ENCODE data around the gene ATP6V1G2. TPM values are rescaled to one million over a fixed set of nuclear protein-coding genes. Genes with fewer than 3 reads are reported as not detected.
A peak's percentile ranks its signal among the peaks of the same experiment; 100 is the strongest.

Gene ATP6V1G2
- total RNA-seq, 1 donor from 2014 or later = 6.8 TPM

DNA sequence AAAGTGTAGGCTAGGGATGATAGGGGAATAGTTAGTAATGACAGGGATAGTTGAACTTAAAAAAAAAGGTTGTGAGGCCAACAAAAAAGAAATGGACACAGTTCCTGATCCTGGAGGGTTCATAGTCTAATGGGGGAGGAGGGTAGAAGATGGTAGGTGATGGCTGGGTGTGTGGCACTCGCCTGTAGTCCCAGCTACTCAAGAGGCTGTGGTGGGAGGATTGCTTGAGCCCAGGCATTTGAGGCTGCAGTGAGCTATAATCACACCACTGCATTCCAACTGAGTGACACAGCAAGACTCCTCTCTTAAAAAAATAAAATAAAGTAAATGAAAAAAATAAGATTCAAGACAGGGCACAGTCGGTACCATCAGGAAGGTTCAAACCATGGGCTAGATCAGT is 50.8 kb downstream of the ATP6V1G2 start:
- H3F3A ChIP-seq (ENCODE audit: low read depth) = peaks cover 23% of the 10 kb centered on the region
- no peak overlapping the region for H3K4me3 ChIP-seq
- no peak overlapping the region for H3K9ac ChIP-seq
- H3K27me3 ChIP-seq = peaks cover 72% of the 10 kb centered on the region
- no peak for DNase-seq (ENCODE audit: low spot score)
- H2AFZ ChIP-seq (replicated peaks) = no peak overlapping the region
- no peaks in the 10 kb centered on the region for H3K4me1 ChIP-seq
- H3K9me3 ChIP-seq (ENCODE audit: low read depth) = no peaks in the 10 kb centered on the region
- Mint-ChIP-seq H3K9me3 (no peaks in the 10 kb centered on the region), H3K36me3 (no peaks in the 10 kb centered on the region), H3K4me1 (peaks cover 36% of the 10 kb centered on the region), H3K4me3 (peak overlapping the region; percentile 52), H3K27me3 (ENCODE audit: insufficient read depth, low read depth) (peaks cover 72% of the 10 kb centered on the region), H3K27ac (no peak overlapping the region)
- H3K27ac ChIP-seq = no peak overlapping the region
- no peaks in the 10 kb centered on the region for H3K79me2 ChIP-seq (ENCODE audit: low read depth)
- H4K20me1 ChIP-seq (ENCODE audit: low read depth) = no peaks in the 10 kb centered on the region
- TF ChIP-seq EZH2phosphoT487 (IDR thresholded peaks at IDR 0.05) = no peak
- no peak for TF ChIP-seq EZH2 (IDR thresholded peaks at IDR 0.05)
- TF ChIP-seq, protein P1, sequence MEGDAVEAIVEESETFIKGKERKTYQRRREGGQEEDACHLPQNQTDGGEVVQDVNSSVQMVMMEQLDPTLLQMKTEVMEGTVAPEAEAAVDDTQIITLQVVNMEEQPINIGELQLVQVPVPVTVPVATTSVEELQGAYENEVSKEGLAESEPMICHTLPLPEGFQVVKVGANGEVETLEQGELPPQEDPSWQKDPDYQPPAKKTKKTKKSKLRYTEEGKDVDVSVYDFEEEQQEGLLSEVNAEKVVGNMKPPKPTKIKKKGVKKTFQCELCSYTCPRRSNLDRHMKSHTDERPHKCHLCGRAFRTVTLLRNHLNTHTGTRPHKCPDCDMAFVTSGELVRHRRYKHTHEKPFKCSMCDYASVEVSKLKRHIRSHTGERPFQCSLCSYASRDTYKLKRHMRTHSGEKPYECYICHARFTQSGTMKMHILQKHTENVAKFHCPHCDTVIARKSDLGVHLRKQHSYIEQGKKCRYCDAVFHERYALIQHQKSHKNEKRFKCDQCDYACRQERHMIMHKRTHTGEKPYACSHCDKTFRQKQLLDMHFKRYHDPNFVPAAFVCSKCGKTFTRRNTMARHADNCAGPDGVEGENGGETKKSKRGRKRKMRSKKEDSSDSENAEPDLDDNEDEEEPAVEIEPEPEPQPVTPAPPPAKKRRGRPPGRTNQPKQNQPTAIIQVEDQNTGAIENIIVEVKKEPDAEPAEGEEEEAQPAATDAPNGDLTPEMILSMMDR (IDR thresholded peaks at IDR 0.05) = no peak
- no peaks in the 10 kb centered on the region for H3K36me3 ChIP-seq
- no peak overlapping the region for H3K4me2 ChIP-seq

Small RNA genes within 50 kb of the gene (small RNA-seq; reads per million reads assigned to genes)
- gene AL663061.1 (not detected), gene RF00019 (not detected), gene SNORD117 (417 reads per million, percentile 99 among the genes with 10 or more reads in this experiment), gene SNORD84 (not detected)

Other genes with a start within 250 kb of the ATP6V1G2 start
- gene HLA-B, start 189.4 kb downstream of the ATP6V1G2 start, total RNA-seq (ENCODE audit: low replicate concordance) = 16.2 and 21.8 TPM in 2 replicates
- 15.0 and 21.4 TPM in 2 replicates for gene MICA, start 143.0 kb downstream of the ATP6V1G2 start, total RNA-seq (ENCODE audit: low replicate concordance)
- 8.1 and 9.1 TPM in 2 replicates for gene MICB, start 48.5 kb downstream of the ATP6V1G2 start, total RNA-seq (ENCODE audit: low replicate concordance)
- gene MCCD1, start 17.6 kb downstream of the ATP6V1G2 start, total RNA-seq (ENCODE audit: low replicate concordance) = not detected in 2 replicates
- 493 and 913 TPM in 2 replicates for gene DDX39B, start 4.6 kb downstream of the ATP6V1G2 start, total RNA-seq (ENCODE audit: low replicate concordance)
- gene NFKBIL1, start 1.0 kb upstream of the ATP6V1G2 start, total RNA-seq (ENCODE audit: low replicate concordance) = 8.6 and 30.3 TPM in 2 replicates
- gene LTA, start 25.7 kb upstream of the ATP6V1G2 start, total RNA-seq (ENCODE audit: low replicate concordance) = not detected in 2 replicates
- gene TNF, start 29.0 kb upstream of the ATP6V1G2 start, total RNA-seq (ENCODE audit: low replicate concordance) = 0.19 TPM in 1 of 2 replicates, not detected in the other
- gene LTB, start 35.8 kb upstream of the ATP6V1G2 start, total RNA-seq (ENCODE audit: low replicate concordance) = 0.15 TPM in 1 of 2 replicates, not detected in the other
- not detected in 2 replicates for gene LST1, start 39.7 kb upstream of the ATP6V1G2 start, total RNA-seq (ENCODE audit: low replicate concordance)
- gene NCR3, start 46.4 kb upstream of the ATP6V1G2 start, total RNA-seq (ENCODE audit: low replicate concordance) = not detected in 2 replicates
- gene AIF1, start 68.6 kb upstream of the ATP6V1G2 start, total RNA-seq (ENCODE audit: low replicate concordance) = not detected in 2 replicates
- gene PRRC2A, start 74.1 kb upstream of the ATP6V1G2 start, total RNA-seq (ENCODE audit: low replicate concordance) = 55.5 and 138 TPM in 2 replicates
- 171 and 310 TPM in 2 replicates for gene BAG6, start 106.1 kb upstream of the ATP6V1G2 start, total RNA-seq (ENCODE audit: low replicate concordance)
- gene APOM, start 109.3 kb upstream of the ATP6V1G2 start, total RNA-seq (ENCODE audit: low replicate concordance) = 2.6 and 4.2 TPM in 2 replicates
- 14.6 and 17.1 TPM in 2 replicates for gene C6orf47, start 114.2 kb upstream of the ATP6V1G2 start, total RNA-seq (ENCODE audit: low replicate concordance)
- 20.2 and 21.0 TPM in 2 replicates for gene GPANK1, start 118.4 kb upstream of the ATP6V1G2 start, total RNA-seq (ENCODE audit: low replicate concordance)
- 126 and 190 TPM in 2 replicates for gene CSNK2B, start 119.5 kb upstream of the ATP6V1G2 start, total RNA-seq (ENCODE audit: low replicate concordance)
- 2.8 and 8.6 TPM in 2 replicates for gene LY6G5B, start 123.4 kb upstream of the ATP6V1G2 start, total RNA-seq (ENCODE audit: low replicate concordance)
- 0.09 TPM in 1 of 2 replicates, not detected in the other for gene LY6G5C, start 134.5 kb upstream of the ATP6V1G2 start, total RNA-seq (ENCODE audit: low replicate concordance)
- gene ABHD16A, start 156.7 kb upstream of the ATP6V1G2 start, total RNA-seq (ENCODE audit: low replicate concordance) = 21.3 and 45.0 TPM in 2 replicates
- gene LY6G6F, start 160.3 kb upstream of the ATP6V1G2 start, total RNA-seq (ENCODE audit: low replicate concordance) = not detected in 2 replicates
- 0.90 TPM in 1 of 2 replicates, not detected in the other for gene LY6G6D, start 168.7 kb upstream of the ATP6V1G2 start, total RNA-seq (ENCODE audit: low replicate concordance)
- not detected in 2 replicates for gene LY6G6C, start 175.1 kb upstream of the ATP6V1G2 start, total RNA-seq (ENCODE audit: low replicate concordance)
- not detected in 2 replicates for gene MPIG6B, start 176.8 kb upstream of the ATP6V1G2 start, total RNA-seq (ENCODE audit: low replicate concordance)
- gene DDAH2, start 182.7 kb upstream of the ATP6V1G2 start, total RNA-seq (ENCODE audit: low replicate concordance) = 94.3 and 202 TPM in 2 replicates
- 234 and 307 TPM in 2 replicates for gene CLIC1, start 189.9 kb upstream of the ATP6V1G2 start, total RNA-seq (ENCODE audit: low replicate concordance)
- gene MSH5, start 193.4 kb upstream of the ATP6V1G2 start, total RNA-seq (ENCODE audit: low replicate concordance) = 45.5 and 50.9 TPM in 2 replicates
- 10.1 and 11.9 TPM in 2 replicates for gene SAPCD1, start 216.0 kb upstream of the ATP6V1G2 start, total RNA-seq (ENCODE audit: low replicate concordance)
- 0.15 and 0.34 TPM in 2 replicates for gene VWA7, start 230.7 kb upstream of the ATP6V1G2 start, total RNA-seq (ENCODE audit: low replicate concordance)
- 34.1 and 66.8 TPM in 2 replicates for gene VARS1, start 249.1 kb upstream of the ATP6V1G2 start, total RNA-seq (ENCODE audit: low replicate concordance)

Data from neural progenitor cell (in vitro differentiated cells).